ENCODE measurements around the gene CFAP61.
A peak's percentile ranks its signal among the peaks of the same experiment; 100 is the strongest.
"Not testable (repeated sequence)": the region's sequence is repeated elsewhere in the genome, so short reads cannot be mapped to it uniquely, and the experiment has no call there.

CFAP61 gene

DNA sequence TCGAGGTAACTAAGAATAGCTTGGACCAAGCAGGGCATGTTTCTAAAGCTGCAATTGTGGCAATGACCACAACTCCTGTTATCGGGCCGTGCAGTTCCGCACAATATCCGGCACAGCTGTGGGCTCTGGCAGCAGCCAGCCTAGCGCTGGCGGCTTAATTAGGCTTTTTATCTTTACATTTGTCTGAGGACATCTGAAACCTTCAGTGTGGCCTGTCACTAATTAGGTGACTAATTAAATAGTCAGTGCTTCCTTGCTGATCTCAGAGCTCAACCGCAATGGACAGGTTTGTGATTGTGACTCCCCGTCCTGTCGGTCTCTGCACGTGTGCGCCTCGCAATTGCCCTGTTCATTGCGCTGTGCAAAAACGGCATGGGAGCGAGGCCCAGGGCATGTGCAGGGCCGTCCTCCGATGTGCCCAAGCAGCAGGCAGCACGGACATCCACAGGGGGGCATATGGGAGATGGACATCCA, 180.7 kb downstream of the CFAP61 start:
- H3K36me3 ChIP-seq: no peaks in the 10 kb centered on the region
- no peaks in the 10 kb centered on the region for H3K9me3 ChIP-seq (ENCODE audit: severe bottlenecking)
- no peak overlapping the region for H3K4me3 ChIP-seq (ENCODE audit: low read depth, low read length)
- TF ChIP-seq CTCF (IDR thresholded peaks at IDR 0.05; ENCODE audit: low read depth, low read length): no peak
- no peak overlapping the region for H3K27ac ChIP-seq
- DNase-seq: no peak
- no peaks in the 10 kb centered on the region for H3K27me3 ChIP-seq (ENCODE audit: insufficient read depth, low read depth, severe bottlenecking)

GRCh38 chr20:20235681-20236080, 183.3 kb downstream of the CFAP61 start:
- H3K27me3 ChIP-seq (ENCODE audit: insufficient read depth, low read depth, severe bottlenecking): no peaks in the 10 kb centered on the region
- TF ChIP-seq CTCF (IDR thresholded peaks at IDR 0.05; ENCODE audit: low read depth, low read length): no peak
- H3K4me3 ChIP-seq (ENCODE audit: low read depth, low read length): no peak overlapping the region
- no peaks in the 10 kb centered on the region for H3K9me3 ChIP-seq (ENCODE audit: severe bottlenecking)
- peak overlapping the region; percentile 12 for H3K27ac ChIP-seq
- H3K36me3 ChIP-seq: no peaks in the 10 kb centered on the region
- peak; percentile 66 for DNase-seq

- Histone ChIP-seq H3K36me3 (no peaks in the 10 kb centered on the region), H3K27ac (no peak overlapping the region), H3K4me3 (ENCODE audit: low read depth, low read length) (no peak overlapping the region), H3K27me3 (ENCODE audit: insufficient read depth, low read depth, severe bottlenecking) (no peaks in the 10 kb centered on the region), H3K9me3 (ENCODE audit: severe bottlenecking) (no peaks in the 10 kb centered on the region)
- DNase-seq: peak; percentile 51
- peak; percentile 75 for TF ChIP-seq CTCF (IDR thresholded peaks at IDR 0.05; ENCODE audit: low read depth, low read length)
Observed at GRCh38 chr20:20237093-20237959, 185.0 kb downstream of the CFAP61 start.

DNA sequence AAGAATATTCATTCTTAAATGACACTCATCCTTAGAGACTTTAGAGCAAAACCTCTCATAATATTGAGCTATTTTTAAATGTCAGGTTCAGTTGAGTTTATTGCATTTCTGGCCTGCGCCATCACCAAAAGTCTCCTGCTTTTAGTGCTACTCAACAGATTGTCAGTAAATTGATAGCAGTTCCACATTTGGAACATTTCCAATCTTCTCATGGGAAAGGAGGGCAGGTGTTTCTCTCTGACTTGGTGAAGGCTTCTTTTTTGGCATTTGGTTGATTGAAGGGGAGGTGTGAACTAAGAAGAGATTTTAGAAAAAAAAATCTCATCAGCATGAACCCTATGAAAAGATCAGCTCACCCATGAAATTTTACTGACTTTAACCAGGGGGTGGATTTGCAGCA, 189.6 kb downstream of the CFAP61 start:
- Histone ChIP-seq H3K27me3 (ENCODE audit: insufficient read depth, low read depth, severe bottlenecking) (no peaks in the 10 kb centered on the region), H3K27ac (no peak overlapping the region), H3K36me3 (no peaks in the 10 kb centered on the region), H3K4me3 (ENCODE audit: low read depth, low read length) (no peak overlapping the region), H3K9me3 (ENCODE audit: severe bottlenecking) (peaks cover 4% of the 10 kb centered on the region)
- no peak for TF ChIP-seq CTCF (IDR thresholded peaks at IDR 0.05; ENCODE audit: low read depth, low read length)
- DNase-seq: no peak

- H3K27ac ChIP-seq; DNase-seq; H3K4me3 ChIP-seq (ENCODE audit: low read depth, low read length); H3K36me3 ChIP-seq; H3K27me3 ChIP-seq (ENCODE audit: insufficient read depth, low read depth, severe bottlenecking); H3K9me3 ChIP-seq (ENCODE audit: severe bottlenecking): not testable (repeated sequence)
Observed at GRCh38 chr20:20244384-20244783, 192.1 kb downstream of the CFAP61 start.

DNA sequence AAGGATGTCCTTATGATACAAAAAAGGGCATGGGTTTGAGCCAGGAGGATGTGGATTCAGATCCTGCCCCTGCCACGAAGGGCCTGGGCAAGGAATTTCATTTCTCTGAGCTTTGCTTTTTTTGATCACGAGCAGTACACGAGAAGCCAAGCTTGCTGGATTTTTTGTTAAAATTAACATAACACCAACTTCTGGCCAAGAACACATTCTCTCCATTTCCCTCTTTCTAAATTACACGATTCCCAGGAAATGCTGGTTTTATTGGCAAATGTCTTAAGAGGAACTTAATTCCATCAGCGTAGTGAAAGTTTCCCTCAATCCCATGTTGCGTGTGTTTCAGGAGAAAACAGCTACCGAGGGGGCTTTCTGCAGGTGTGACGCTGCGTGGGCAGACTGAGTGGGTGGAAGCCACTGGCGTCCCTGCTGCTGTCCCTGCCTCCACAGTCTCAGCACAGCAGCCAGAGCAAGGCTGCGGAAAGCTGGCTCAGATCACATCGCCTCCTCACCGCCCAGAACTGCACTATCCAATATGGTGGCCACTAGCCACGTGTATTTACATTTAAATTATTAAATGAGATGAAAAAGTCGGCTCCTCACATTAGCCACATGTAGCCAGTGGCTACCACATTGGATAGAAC, 194.8 kb downstream of the CFAP61 start:
- Histone ChIP-seq H3K36me3 (no peaks in the 10 kb centered on the region), H3K4me3 (ENCODE audit: low read depth, low read length) (no peak overlapping the region), H3K27ac (no peak overlapping the region), H3K27me3 (ENCODE audit: insufficient read depth, low read depth, severe bottlenecking) (no peaks in the 10 kb centered on the region), H3K9me3 (ENCODE audit: severe bottlenecking) (peaks cover 4% of the 10 kb centered on the region)
- TF ChIP-seq CTCF (IDR thresholded peaks at IDR 0.05; ENCODE audit: low read depth, low read length): no peak
- no peak for DNase-seq
